Astrocyte (in vitro differentiated cells and primary cell): ENCODE data around the gene NAP1L4. TPM values are rescaled to one million over a fixed set of nuclear protein-coding genes. Genes with fewer than 3 reads are reported as not detected.

Source experiments
- DNase-seq: peaks from one replicate; pipeline ENCODE4 v3.0.0-alpha.2; 2010; ENCODE audit warnings: low read depth
- FAIRE-seq: peaks from 2 replicates; lab custom pipeline; 2011; peaks lifted over from hg19 to GRCh38; lab: Jason Lieb, UNC
- H2AFZ ChIP-seq: 2 replicates; pipeline ENCODE4 v1.6.0; 2012; ENCODE audit warnings: low read depth, low read length, inconsistent platforms
- H3K27ac ChIP-seq: 2 replicates; pipeline ENCODE4 v1.5.1; 2011; ENCODE audit warnings: low read depth, low read length, inconsistent platforms
- H3K27me3 ChIP-seq: 2 replicates; pipeline ENCODE4 v1.6.0; 2011; ENCODE audit warnings: low read length, inconsistent platforms; ENCODE audit not compliant: insufficient read depth
- H3K36me3 ChIP-seq: 2 replicates; pipeline ENCODE4 v1.5.1; 2011; ENCODE audit warnings: low read length, inconsistent platforms; ENCODE audit not compliant: insufficient read depth
- H3K4me1 ChIP-seq: 2 replicates; pipeline ENCODE4 v1.5.1; 2011; ENCODE audit warnings: low read length, inconsistent platforms; ENCODE audit not compliant: insufficient read depth
- H3K4me2 ChIP-seq: 2 replicates; pipeline ENCODE4 v1.6.0; 2012; ENCODE audit warnings: low read length, inconsistent platforms
- H3K4me3 ChIP-seq: 2 replicates; pipeline ENCODE4 v1.5.1; 2011; ENCODE audit warnings: low read depth, mild to moderate bottlenecking, low read length, inconsistent platforms; ENCODE audit not compliant: insufficient read depth
- H3K79me2 ChIP-seq: 2 replicates; pipeline ENCODE4 v1.6.0; 2012; ENCODE audit warnings: mild to moderate bottlenecking, low read length, inconsistent platforms; ENCODE audit not compliant: insufficient read depth
- H3K9ac ChIP-seq: 2 replicates; pipeline ENCODE4 v1.6.0; 2012; ENCODE audit warnings: mild to moderate bottlenecking, low read length, inconsistent platforms
- H3K9me3 ChIP-seq: 2 replicates; pipeline ENCODE4 v1.5.1; 2012; ENCODE audit warnings: low read depth, mild to moderate bottlenecking, low read length, inconsistent platforms; ENCODE audit not compliant: insufficient read depth
- H4K20me1 ChIP-seq: 2 replicates; pipeline ENCODE4 v1.6.0; 2012; ENCODE audit warnings: low read length, inconsistent platforms; ENCODE audit not compliant: insufficient read depth
- H3K27ac Mint-ChIP-seq: one replicate; pipeline ENCODE4 v1.8.0; 2021; ENCODE audit warnings: mild to moderate bottlenecking, mixed read lengths; ENCODE audit not compliant: unreplicated experiment
- H3K27me3 Mint-ChIP-seq: one replicate; pipeline ENCODE4 v1.8.0; 2021; ENCODE audit warnings: low read depth, mixed read lengths; ENCODE audit not compliant: unreplicated experiment
- H3K36me3 Mint-ChIP-seq: one replicate; pipeline ENCODE4 v1.8.0; 2021; ENCODE audit warnings: low read depth, mixed read lengths; ENCODE audit not compliant: unreplicated experiment
- H3K4me1 Mint-ChIP-seq: one replicate; pipeline ENCODE4 v1.8.0; 2021; ENCODE audit warnings: low read depth, mixed read lengths; ENCODE audit not compliant: unreplicated experiment
- H3K4me3 Mint-ChIP-seq: one replicate; pipeline ENCODE4 v1.8.0; 2021; ENCODE audit warnings: mild to moderate bottlenecking, moderate library complexity, mixed read lengths; ENCODE audit not compliant: unreplicated experiment
- H3K9me3 Mint-ChIP-seq: one replicate; pipeline ENCODE4 v1.8.0; 2021; ENCODE audit warnings: mild to moderate bottlenecking, mixed read lengths; ENCODE audit not compliant: unreplicated experiment
- EZH2 ChIP-seq: IDR thresholded peaks from 2 replicates; pipeline ENCODE4 v1.6.1; 2012; ENCODE audit warnings: mild to moderate bottlenecking, low read length, inconsistent platforms; ENCODE audit not compliant: insufficient read depth
- total RNA-seq: library from RNA; stranded (reverse); gene quantifications from 2 replicates; pipeline ENCODE4 v1.2.1, GENCODE V29; 2021
- TF ChIP-seq, protein P1 (sequence below): IDR thresholded peaks from 2 replicates; pipeline ENCODE4 v1.5.1; 2011; ENCODE audit warnings: low read depth, mild to moderate bottlenecking, inconsistent platforms, low read length, moderate library complexity; ENCODE audit not compliant: insufficient read depth

NAP1L4 gene
- total RNA-seq, 1 donor from 2014 or later = 153 TPM

DNA sequence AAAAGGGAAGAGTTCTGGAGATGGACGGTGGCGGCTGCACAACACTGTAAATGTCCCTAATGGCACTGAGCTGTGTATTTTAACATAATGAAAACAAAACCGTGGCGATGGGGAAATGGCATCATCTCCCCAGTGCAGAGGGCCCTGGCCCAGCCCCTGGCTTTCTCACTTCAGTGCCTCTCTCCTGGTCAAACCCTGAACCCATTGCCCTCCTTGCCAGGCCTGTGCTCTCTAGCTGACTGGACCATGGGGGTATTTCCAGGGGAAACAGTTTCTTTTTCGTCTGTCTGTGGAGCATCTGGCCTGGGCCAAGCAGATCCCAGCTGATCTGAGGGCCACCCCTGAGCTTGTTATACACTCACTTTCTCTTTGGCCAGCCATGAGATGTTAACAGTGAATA lies 17.4 kb upstream of the NAP1L4 start:
- Histone ChIP-seq H3K4me1 (peaks cover 3% of the 10 kb centered on the region), H4K20me1 (peaks cover 18% of the 10 kb centered on the region), H2AFZ (no peak overlapping the region), H3K36me3 (peaks cover 20% of the 10 kb centered on the region), H3K27me3 (no peaks in the 10 kb centered on the region), H3K9ac (no peak overlapping the region), H3K27ac (no peak overlapping the region), H3K79me2 (no peaks in the 10 kb centered on the region), H3K9me3 (no peaks in the 10 kb centered on the region), H3K4me3 (no peak overlapping the region), H3K4me2 (no peak overlapping the region)
- Mint-ChIP-seq H3K36me3 (peaks cover 28% of the 10 kb centered on the region), H3K9me3 (no peaks in the 10 kb centered on the region), H3K27me3 (no peaks in the 10 kb centered on the region), H3K4me1 (peaks cover 4% of the 10 kb centered on the region), H3K4me3 (no peak overlapping the region), H3K27ac (peak overlapping the region; percentile 41)
- FAIRE-seq (no peak), DNase-seq (no peak)
- TF ChIP-seq EZH2 = no peak
- TF ChIP-seq, protein P1, sequence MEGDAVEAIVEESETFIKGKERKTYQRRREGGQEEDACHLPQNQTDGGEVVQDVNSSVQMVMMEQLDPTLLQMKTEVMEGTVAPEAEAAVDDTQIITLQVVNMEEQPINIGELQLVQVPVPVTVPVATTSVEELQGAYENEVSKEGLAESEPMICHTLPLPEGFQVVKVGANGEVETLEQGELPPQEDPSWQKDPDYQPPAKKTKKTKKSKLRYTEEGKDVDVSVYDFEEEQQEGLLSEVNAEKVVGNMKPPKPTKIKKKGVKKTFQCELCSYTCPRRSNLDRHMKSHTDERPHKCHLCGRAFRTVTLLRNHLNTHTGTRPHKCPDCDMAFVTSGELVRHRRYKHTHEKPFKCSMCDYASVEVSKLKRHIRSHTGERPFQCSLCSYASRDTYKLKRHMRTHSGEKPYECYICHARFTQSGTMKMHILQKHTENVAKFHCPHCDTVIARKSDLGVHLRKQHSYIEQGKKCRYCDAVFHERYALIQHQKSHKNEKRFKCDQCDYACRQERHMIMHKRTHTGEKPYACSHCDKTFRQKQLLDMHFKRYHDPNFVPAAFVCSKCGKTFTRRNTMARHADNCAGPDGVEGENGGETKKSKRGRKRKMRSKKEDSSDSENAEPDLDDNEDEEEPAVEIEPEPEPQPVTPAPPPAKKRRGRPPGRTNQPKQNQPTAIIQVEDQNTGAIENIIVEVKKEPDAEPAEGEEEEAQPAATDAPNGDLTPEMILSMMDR = no peak

DNA sequence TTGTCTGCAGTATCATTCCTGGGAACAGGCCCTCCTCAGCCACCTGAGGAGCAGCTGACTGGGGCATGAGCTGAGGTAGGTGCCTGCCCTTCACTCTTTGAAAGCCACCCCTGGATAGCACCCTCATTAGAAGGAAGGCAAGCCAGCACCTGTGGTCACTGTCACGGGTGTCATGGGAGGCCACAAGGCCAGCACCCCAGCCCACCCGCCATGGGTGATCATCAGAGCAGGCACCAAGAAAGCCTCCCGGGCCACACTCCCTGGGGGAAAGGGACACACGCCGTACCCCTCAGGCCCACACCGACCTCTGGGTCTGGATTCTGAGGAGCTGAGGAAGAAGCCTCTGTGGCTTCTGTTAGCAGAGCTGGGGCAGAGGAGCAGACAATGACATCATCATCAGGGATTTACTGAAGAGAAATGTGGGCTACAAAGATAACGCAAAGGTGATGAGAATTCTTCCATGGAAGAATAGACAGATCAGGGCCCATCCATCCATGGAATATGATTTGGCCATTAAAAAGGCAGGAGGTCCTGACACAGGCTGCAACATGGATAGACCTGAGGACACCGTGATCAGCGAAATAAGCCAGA lies 16.7 kb upstream of the NAP1L4 start:
- TF ChIP-seq, protein P1 = no peak
- no peak for TF ChIP-seq EZH2

DNA sequence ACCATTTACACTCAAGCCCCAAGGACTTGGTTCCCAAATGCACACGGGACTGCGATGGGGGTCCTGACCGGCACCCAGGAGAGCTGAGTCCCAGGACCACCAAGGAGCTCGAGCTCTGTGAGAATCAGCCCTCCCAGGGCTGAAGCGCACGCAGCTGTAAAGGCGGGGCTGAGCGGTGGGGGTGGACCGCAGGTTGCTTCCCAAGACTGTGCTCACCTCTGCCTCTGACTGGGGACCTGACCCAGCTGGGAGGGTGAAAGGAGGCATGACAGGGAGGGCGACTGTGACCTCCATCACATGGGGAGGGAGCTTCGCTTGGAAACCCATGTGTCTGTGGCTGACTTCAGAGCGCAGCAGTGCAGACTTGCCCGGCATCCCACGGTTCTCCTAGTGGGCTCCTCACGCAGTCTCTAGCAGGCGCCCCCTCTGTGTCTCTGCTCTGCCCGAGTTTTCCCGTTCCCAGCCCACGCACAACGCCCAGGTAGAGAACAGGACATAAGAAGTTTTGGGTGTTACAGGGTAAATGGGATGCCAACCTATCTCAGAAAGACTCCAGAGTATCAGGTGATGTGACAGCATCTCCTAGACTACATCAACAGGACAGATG lies 15.4 kb upstream of the NAP1L4 start:
- H3K27ac Mint-ChIP-seq = peak overlapping the region; percentile 34
- H3K9me3 ChIP-seq = no peaks in the 10 kb centered on the region
- H3K4me3 ChIP-seq = no peak overlapping the region
- H4K20me1 ChIP-seq = peaks cover 7% of the 10 kb centered on the region
- no peaks in the 10 kb centered on the region for H3K79me2 ChIP-seq
- H3K4me2 ChIP-seq = no peak overlapping the region
- no peak overlapping the region for H3K9ac ChIP-seq
- H3K27me3 Mint-ChIP-seq = no peaks in the 10 kb centered on the region
- FAIRE-seq (no peak), DNase-seq (no peak)
- no peak for TF ChIP-seq EZH2
- TF ChIP-seq, protein P1 = no peak
- H3K4me3 Mint-ChIP-seq = no peak overlapping the region
- no peak overlapping the region for H2AFZ ChIP-seq
- H3K4me1 Mint-ChIP-seq = peaks cover 4% of the 10 kb centered on the region
- peaks cover 43% of the 10 kb centered on the region for H3K36me3 Mint-ChIP-seq
- H3K27me3 ChIP-seq = no peaks in the 10 kb centered on the region
- H3K27ac ChIP-seq = no peak overlapping the region
- H3K36me3 ChIP-seq = peaks cover 20% of the 10 kb centered on the region
- no peaks in the 10 kb centered on the region for H3K4me1 ChIP-seq
- H3K9me3 Mint-ChIP-seq = no peaks in the 10 kb centered on the region

More for the DNA sequence above, 16.7 kb upstream of the NAP1L4 start:
- Histone ChIP-seq H3K27me3 (no peaks in the 10 kb centered on the region), H3K36me3 (peaks cover 19% of the 10 kb centered on the region), H4K20me1 (peaks cover 12% of the 10 kb centered on the region), H3K4me3 (no peak overlapping the region), H3K4me1 (peaks cover 3% of the 10 kb centered on the region), H3K9me3 (no peaks in the 10 kb centered on the region), H3K9ac (no peak overlapping the region), H3K79me2 (no peaks in the 10 kb centered on the region), H3K27ac (no peak overlapping the region), H2AFZ (no peak overlapping the region), H3K4me2 (no peak overlapping the region)
- H3K4me1 Mint-ChIP-seq = peaks cover 4% of the 10 kb centered on the region
- peak overlapping the region; percentile 37 for H3K4me3 Mint-ChIP-seq
- peaks cover 33% of the 10 kb centered on the region for H3K36me3 Mint-ChIP-seq
- FAIRE-seq (no peak), DNase-seq (no peak)
- no peaks in the 10 kb centered on the region for H3K27me3 Mint-ChIP-seq
- H3K9me3 Mint-ChIP-seq = no peaks in the 10 kb centered on the region
- no peak overlapping the region for H3K27ac Mint-ChIP-seq
